Measurements from ENCODE around the gene QRICH1.

GRCh38 chr3:49140080-49140479 is 46.2 kb upstream of the QRICH1 start:
- TF ChIP-seq CTCF (IDR thresholded peaks at IDR 0.05 in 4 of 5, conservative IDR thresholded peaks at IDR 0.05 in 1 of 5) = no peak
- no peak for TF ChIP-seq POLR2A (IDR thresholded peaks at IDR 0.05)

Measured in gastrocnemius medialis (tissue), 4 donors.